C1 segment of cervical spinal cord (tissue), 14 donors: Measurements from ENCODE around the gene CELSR2.
A peak's percentile ranks its signal among the peaks of the same experiment; 100 is the strongest.
"Not testable (repeated sequence)": the region's sequence is repeated elsewhere in the genome, so short reads cannot be mapped to it uniquely, and the experiment has no call there.

Experiments
- DNase-seq, 14 donors: peaks; one replicate each; lab custom pipeline; 2025; lab: John Stamatoyannopoulos, UW

The CELSR2 gene

GRCh38 chr1:109277434-109278204, 28.3 kb downstream of the CELSR2 start:
- DNase-seq = peak in 12 of 14 donors; percentile 26 to 81 (median 64)

- no peak for DNase-seq
These were observed 30.4 kb downstream of the CELSR2 start for GRCh38 chr1:109279615-109280278.

GRCh38 chr1:109280862-109281261, 31.5 kb downstream of the CELSR2 start:
- no peak for DNase-seq

GRCh38 chr1:109281680-109282496, 32.5 kb downstream of the CELSR2 start:
- peak in 9 of 14 donors; percentile 6 to 72 (median 63) for DNase-seq

GRCh38 chr1:109282497-109282951, 33.2 kb downstream of the CELSR2 start:
- no peak for DNase-seq

GRCh38 chr1:109282952-109283747, 33.8 kb downstream of the CELSR2 start, which contains the start of gene PSRC1:
PSRC1 (minus strand) TSS chr1:109283145.
- DNase-seq = peak; percentile 41 to 98 (median 95)

- no peak for DNase-seq
These were observed 34.6 kb downstream of the CELSR2 start for GRCh38 chr1:109283748-109284600.

GRCh38 chr1:109286762-109287161, 37.4 kb downstream of the CELSR2 start:
- DNase-seq = not testable (repeated sequence)

GRCh38 chr1:109290137-109290536, 40.8 kb downstream of the CELSR2 start:
- DNase-seq = no peak

GRCh38 chr1:109290998-109291397, 41.7 kb downstream of the CELSR2 start:
- peak in 1 of 14 donors; percentile 34 for DNase-seq

- DNase-seq = no peak
These were observed 43.0 kb downstream of the CELSR2 start for GRCh38 chr1:109292364-109292763.

GRCh38 chr1:109293026-109293425, 43.7 kb downstream of the CELSR2 start:
- DNase-seq = no peak

- no peak for DNase-seq
These were observed 45.1 kb downstream of the CELSR2 start for GRCh38 chr1:109294481-109294880.

GRCh38 chr1:109295712-109296415, 46.5 kb downstream of the CELSR2 start:
- no peak for DNase-seq

GRCh38 chr1:109296782-109297181, 47.4 kb downstream of the CELSR2 start:
- no peak for DNase-seq

- DNase-seq = peak in 11 of 14 donors; percentile 47 to 82 (median 69)
These were observed 49.6 kb downstream of the CELSR2 start for GRCh38 chr1:109298666-109299557.

- peak in 12 of 14 donors; percentile 42 to 91 (median 79) for DNase-seq
These were observed 50.4 kb downstream of the CELSR2 start for GRCh38 chr1:109299558-109300343.
